ENCODE data around the gene RBFA.

RBFA gene

GRCh38 chr18:80035997-80036396 is 1.8 kb downstream of the RBFA start:
- peak overlapping the region; percentile 74 for H3K4me2 ChIP-seq (ENCODE audit: low read length)
- peaks cover 37% of the 10 kb centered on the region for H3K36me3 ChIP-seq (ENCODE audit: control insufficient read depth, low read length)
- no peak for TF ChIP-seq EZH2phosphoT487 (IDR thresholded peaks at IDR 0.05; ENCODE audit: borderline replicate concordance, low read length)
- no peaks in the 10 kb centered on the region for H3K9me2 ChIP-seq (replicated peaks; ENCODE audit: control insufficient read depth, low read length)
- peaks cover 19% of the 10 kb centered on the region for H3K4me1 ChIP-seq (ENCODE audit: control insufficient read depth, low read length)
- no peaks in the 10 kb centered on the region for H3K27me3 ChIP-seq (ENCODE audit: control insufficient read depth, low read length)
- no peaks in the 10 kb centered on the region for H4K20me1 ChIP-seq (ENCODE audit: control insufficient read depth, insufficient read depth, low read depth, low read length)
- no peak overlapping the region for H3K27ac ChIP-seq (ENCODE audit: low read depth, low read length)
- H3F3A ChIP-seq (ENCODE audit: control insufficient read depth, insufficient read depth) = 0 out of 2 replicates have a peak, but pooled peaks cover 5% of the 10 kb centered on the region
- peaks cover 47% of the 10 kb centered on the region for H3K79me2 ChIP-seq (ENCODE audit: control insufficient read depth, low read length)
- peak overlapping the region; percentile 89 for H3K4me3 ChIP-seq (ENCODE audit: low read length)
- no peaks in the 10 kb centered on the region for H3K9me3 ChIP-seq (ENCODE audit: control insufficient read depth, insufficient read depth, low read length)

GRCh38 chr18:80037300-80037699 is 3.1 kb downstream of the RBFA start:
- peaks cover 50% of the 10 kb centered on the region for H3K79me2 ChIP-seq (ENCODE audit: control insufficient read depth, low read length)
- no peaks in the 10 kb centered on the region for H4K20me1 ChIP-seq (ENCODE audit: control insufficient read depth, insufficient read depth, low read depth, low read length)

GRCh38 chr18:80037869-80038630 is 3.8 kb downstream of the RBFA start:
- TF ChIP-seq CTCF (IDR thresholded peaks at IDR 0.05; ENCODE audit: low read depth, low read length, poor library complexity, severe bottlenecking) (no peak), EZH2phosphoT487 (IDR thresholded peaks at IDR 0.05; ENCODE audit: borderline replicate concordance, low read length) (no peak)
- Histone ChIP-seq H3K36me3 (ENCODE audit: control insufficient read depth, low read length) (peaks cover 46% of the 10 kb centered on the region), H3K79me2 (ENCODE audit: control insufficient read depth, low read length) (peaks cover 47% of the 10 kb centered on the region)

More at GRCh38 chr18:80037300-80037699, 3.1 kb downstream of the RBFA start:
- no peak overlapping the region for H3K4me2 ChIP-seq (ENCODE audit: low read length)
- H3K36me3 ChIP-seq (ENCODE audit: control insufficient read depth, low read length) = peaks cover 42% of the 10 kb centered on the region
- H3F3A ChIP-seq (ENCODE audit: control insufficient read depth, insufficient read depth) = no peaks in the 10 kb centered on the region
- TF ChIP-seq CTCF (IDR thresholded peaks at IDR 0.05; ENCODE audit: low read depth, low read length, poor library complexity, severe bottlenecking) = no peak
- no peak for TF ChIP-seq EZH2phosphoT487 (IDR thresholded peaks at IDR 0.05; ENCODE audit: borderline replicate concordance, low read length)
- no peaks in the 10 kb centered on the region for H3K27me3 ChIP-seq (ENCODE audit: control insufficient read depth, low read length)
- H3K9me3 ChIP-seq (ENCODE audit: control insufficient read depth, insufficient read depth, low read length) = no peaks in the 10 kb centered on the region
- no peaks in the 10 kb centered on the region for H3K9me2 ChIP-seq (replicated peaks; ENCODE audit: control insufficient read depth, low read length)
- no peak overlapping the region for H3K4me3 ChIP-seq (ENCODE audit: low read length)
- H3K27ac ChIP-seq (ENCODE audit: low read depth, low read length) = no peak overlapping the region
- peaks cover 19% of the 10 kb centered on the region for H3K4me1 ChIP-seq (ENCODE audit: control insufficient read depth, low read length)

GRCh38 chr18:80040515-80040914 is 6.3 kb downstream of the RBFA start:
- H3K4me2 ChIP-seq (ENCODE audit: low read length) = no peak overlapping the region
- peaks cover 35% of the 10 kb centered on the region for H3K79me2 ChIP-seq (ENCODE audit: control insufficient read depth, low read length)
- H3K9me3 ChIP-seq (ENCODE audit: control insufficient read depth, insufficient read depth, low read length) = no peaks in the 10 kb centered on the region
- no peaks in the 10 kb centered on the region for H3F3A ChIP-seq (ENCODE audit: control insufficient read depth, insufficient read depth)
- H4K20me1 ChIP-seq (ENCODE audit: control insufficient read depth, insufficient read depth, low read depth, low read length) = no peaks in the 10 kb centered on the region
- H3K4me1 ChIP-seq (ENCODE audit: control insufficient read depth, low read length) = peaks cover 7% of the 10 kb centered on the region
- H3K9me2 ChIP-seq (replicated peaks; ENCODE audit: control insufficient read depth, low read length) = no peaks in the 10 kb centered on the region
- no peaks in the 10 kb centered on the region for H3K27me3 ChIP-seq (ENCODE audit: control insufficient read depth, low read length)
- peaks cover 67% of the 10 kb centered on the region for H3K36me3 ChIP-seq (ENCODE audit: control insufficient read depth, low read length)
- TF ChIP-seq CTCF (IDR thresholded peaks at IDR 0.05; ENCODE audit: low read depth, low read length, poor library complexity, severe bottlenecking) (no peak), EZH2phosphoT487 (IDR thresholded peaks at IDR 0.05; ENCODE audit: borderline replicate concordance, low read length) (no peak)
- no peak overlapping the region for H3K27ac ChIP-seq (ENCODE audit: low read depth, low read length)
- H3K4me3 ChIP-seq (ENCODE audit: low read length) = no peak overlapping the region

More at GRCh38 chr18:80037869-80038630, 3.8 kb downstream of the RBFA start:
- no peaks in the 10 kb centered on the region for H3K9me2 ChIP-seq (replicated peaks; ENCODE audit: control insufficient read depth, low read length)
- no peak overlapping the region for H3K4me2 ChIP-seq (ENCODE audit: low read length)
- H3K27me3 ChIP-seq (ENCODE audit: control insufficient read depth, low read length) = no peaks in the 10 kb centered on the region
- H4K20me1 ChIP-seq (ENCODE audit: control insufficient read depth, insufficient read depth, low read depth, low read length) = no peaks in the 10 kb centered on the region
- no peak overlapping the region for H3K27ac ChIP-seq (ENCODE audit: low read depth, low read length)
- no peaks in the 10 kb centered on the region for H3F3A ChIP-seq (ENCODE audit: control insufficient read depth, insufficient read depth)
- peaks cover 15% of the 10 kb centered on the region for H3K4me1 ChIP-seq (ENCODE audit: control insufficient read depth, low read length)
- no peaks in the 10 kb centered on the region for H3K9me3 ChIP-seq (ENCODE audit: control insufficient read depth, insufficient read depth, low read length)
- no peak overlapping the region for H3K4me3 ChIP-seq (ENCODE audit: low read length)

Data from DOHH2 (cell line).